Heart left ventricle (tissue), 16 donors: Measurements from ENCODE around the gene MGAT4A. TPM values are rescaled to one million over a fixed set of nuclear protein-coding genes. Genes with fewer than 3 reads are reported as not detected.

Experiments used
- ATAC-seq, 4 donors: fragments of 200-7000 bp; cut with Tn5 transposase; one replicate each; pipeline ENCODE4 v1.9.1; 2020 to 2022; ENCODE audit warnings: moderate library complexity in 4 of 4, mild to moderate bottlenecking in 3 of 4, moderate number of reproducible peaks in 1 of 4
- DNase-seq, 5 donors: peaks; one replicate each; pipeline ENCODE4 v3.0.0-alpha.2; 2020
- H3K27ac ChIP-seq, 12 donors: fragments of 200-600 bp; sonication (generic) in 4 of 12; one replicate each; pipeline versions ENCODE4 v1.5.0 to v1.8.0; 2016 to 2022; ENCODE audit warnings: mild to moderate bottlenecking in 2 of 12
- H3K27me3 ChIP-seq, 9 donors: fragments of 200-600 bp; sonication (generic) in 2 of 9; one replicate each; pipeline versions ENCODE4 v1.5.1 to v1.8.0; 2016 to 2022; ENCODE audit warnings: mild to moderate bottlenecking in 3 of 9
- H3K36me3 ChIP-seq, 9 donors: fragments of 200-600 bp; sonication (generic) in 2 of 9; one replicate each; pipeline versions ENCODE4 v1.5.0 to v1.8.0; 2018 to 2022; ENCODE audit warnings: mild to moderate bottlenecking in 2 of 9
- H3K4me1 ChIP-seq, 12 donors: fragments of 200-600 bp; sonication (generic) in 4 of 12; one replicate each; pipeline versions ENCODE4 v1.5.0 to v1.8.0; 2016 to 2022; ENCODE audit warnings: mild to moderate bottlenecking in 3 of 12
- H3K4me3 ChIP-seq, 12 donors: fragments of 200-600 bp; sonication (generic) in 4 of 12; one replicate each; pipeline versions ENCODE4 v1.5.0 to v1.8.0; 2017 to 2022; ENCODE audit warnings: mild to moderate bottlenecking in 9 of 12, moderate library complexity in 4 of 12
- H3K9me3 ChIP-seq, 12 donors: fragments of 200-600 bp; sonication (generic) in 4 of 12; one replicate each; pipeline versions ENCODE4 v1.5.0 to v1.8.0; 2016 to 2022; ENCODE audit warnings: mild to moderate bottlenecking in 1 of 12
- POLR2A ChIP-seq, 2 donors: fragments of 450-650 bp; IDR thresholded peaks; one replicate each; pipeline ENCODE4 v1.6.1; 2017; ENCODE audit warnings: antibody characterized with exemption in 2 of 2, mild to moderate bottlenecking in 2 of 2, moderate library complexity in 2 of 2
- WGBS, 4 donors: extraction: QIAGEN DNeasy Blood & Tissue Kit in 2 of 4; methylation state at CpG; one replicate each; pipeline versions ENCODE4 v1.1.5 to v1.1.7; 2013 to 2018; 5-methylcytosine and 5-hydroxymethylcytosine counted together
- intact Hi-C, 10 donors: fragments of 100-400 bp; cut with DNase I; formaldehyde crosslinking; loops; one replicate each; pipeline versions ENCODE4 v1.11.1 to v1.14.2; 2022
- polyA plus RNA-seq, 2 donors: library from polyadenylated mRNA; stranded (reverse); fragments of 200-250 nt; gene quantifications; one replicate each; pipeline ENCODE4 v1.2.3, GENCODE V29; 2013
- total RNA-seq, 9 donors: library from RNA; depleted of rRNA in 2 of 9; stranded (reverse); fragments of >200 nt in 2 of 9; fragmentation: NEBNext Ultra II Directional in 3 of 9; extraction: Animal tissue kit (Norgen Biotek cat#: 25700) in 3 of 9; gene quantifications; one replicate each; pipeline versions ENCODE4 v1.1.0 to v1.2.4, GENCODE V29; 2016 to 2023
- TF ChIP-seq, protein P1 (sequence below), 12 donors: fragments of 200-600 bp; sonication (generic) in 4 of 12; IDR thresholded peaks; one replicate each; pipeline versions ENCODE4 v1.5.0 to v1.8.0; 2018 to 2022; ENCODE audit warnings: antibody characterized with exemption in 12 of 12, mild to moderate bottlenecking in 5 of 12
- donor health status: ischemic (EF 13 %, LVEDD 7.1; RV severe dilation, severe dysfunction).
- donor health status: healthy with polysubstance abuse.
- donor health status: DM: no; HTN: yes; CAD: no.
- donor health status: DM: no; HTN: no; CAD: no.
- donor health status: ischemic (EF 25% LVEDD 6.9; RV normal size, moderate dysfunction).
- donor health status: ischemic (EF 25% LVEDD 5.7; RV mildly dilated, moderate dysfunction).
- donor health status: healthy.
- donor health status: DM: yes; HTN: yes; CAD: no.
- donor health status: ischemic (EF 35%, LVEDD 5.7; RV mildly dilated, moderate dysfunction).
- donor health status: nonischemic (EF 11% LVEDD 7.7; RV severe dilation, severe dysfunction).
- donor health status: DM: yes; HTN: yes; CAD: no.
- donor health status: PGD.
- donor health status: ischemic (EF 29% LVEDD 5.4; RV normal size, mild dysfunction).
- donor health status: nonischemic (EF 23%, LVEDD 6.1; RV moderate dilation, normal function).

Gene MGAT4A
- total and polyA plus RNA-seq, 11 donors = 4.2 to 45.0 (median 17.7) TPM

DNA sequence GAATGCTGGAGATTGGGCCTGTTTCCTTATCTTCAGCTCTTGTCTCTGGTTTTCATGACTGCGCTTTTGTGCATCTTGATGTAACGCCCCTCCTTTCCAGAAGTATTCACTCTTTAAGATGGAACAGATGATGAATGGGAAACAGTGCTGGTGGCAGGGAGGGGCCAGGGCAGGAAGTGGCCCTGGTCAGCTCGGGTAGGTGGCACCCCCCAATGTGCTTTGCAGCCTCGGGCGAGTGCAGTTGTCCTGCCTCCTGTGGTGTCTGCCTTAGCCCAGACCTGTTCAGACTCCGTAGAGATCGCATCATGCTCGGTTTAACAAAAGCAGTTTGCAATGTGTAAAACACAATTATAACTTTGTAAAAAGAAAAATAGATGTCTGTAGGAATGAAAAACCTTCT lies 17.0 kb upstream of the MGAT4A start:
- DNase-seq (no peak), ATAC-seq (no peak)
- Histone ChIP-seq H3K4me3 (no peak overlapping the region), H3K36me3 (no peaks in the 10 kb centered on the region), H3K9me3 (no peaks in the 10 kb centered on the region), H3K27me3 (no peaks in the 10 kb centered on the region), H3K27ac (peak overlapping the region in 1 of 12 donors; percentile 87), H3K4me1 (peaks cover 0 to 42% (median 6%) of the 10 kb centered on the region in 12 donors)
- TF ChIP-seq, protein P1, sequence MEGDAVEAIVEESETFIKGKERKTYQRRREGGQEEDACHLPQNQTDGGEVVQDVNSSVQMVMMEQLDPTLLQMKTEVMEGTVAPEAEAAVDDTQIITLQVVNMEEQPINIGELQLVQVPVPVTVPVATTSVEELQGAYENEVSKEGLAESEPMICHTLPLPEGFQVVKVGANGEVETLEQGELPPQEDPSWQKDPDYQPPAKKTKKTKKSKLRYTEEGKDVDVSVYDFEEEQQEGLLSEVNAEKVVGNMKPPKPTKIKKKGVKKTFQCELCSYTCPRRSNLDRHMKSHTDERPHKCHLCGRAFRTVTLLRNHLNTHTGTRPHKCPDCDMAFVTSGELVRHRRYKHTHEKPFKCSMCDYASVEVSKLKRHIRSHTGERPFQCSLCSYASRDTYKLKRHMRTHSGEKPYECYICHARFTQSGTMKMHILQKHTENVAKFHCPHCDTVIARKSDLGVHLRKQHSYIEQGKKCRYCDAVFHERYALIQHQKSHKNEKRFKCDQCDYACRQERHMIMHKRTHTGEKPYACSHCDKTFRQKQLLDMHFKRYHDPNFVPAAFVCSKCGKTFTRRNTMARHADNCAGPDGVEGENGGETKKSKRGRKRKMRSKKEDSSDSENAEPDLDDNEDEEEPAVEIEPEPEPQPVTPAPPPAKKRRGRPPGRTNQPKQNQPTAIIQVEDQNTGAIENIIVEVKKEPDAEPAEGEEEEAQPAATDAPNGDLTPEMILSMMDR (IDR thresholded peaks at IDR 0.05) = no peak
- whole genome bisulfite sequencing, 4 donors = 65 to 76% (median 71%) methylated on average over 8 of the region's 8 CpGs
- intact Hi-C loops = no loop called here

GRCh38 chr2:98746426-98746825 lies 15.5 kb upstream of the MGAT4A start:
- H3K4me3 ChIP-seq = no peak overlapping the region
- no peak for ATAC-seq
- intact Hi-C loops = no loop called here
- H3K27ac ChIP-seq = no peak overlapping the region
- TF ChIP-seq, protein P1 (IDR thresholded peaks at IDR 0.05) = no peak
- no peak for TF ChIP-seq POLR2A (IDR thresholded peaks at IDR 0.05)
- H3K4me1 ChIP-seq = peaks cover 0 to 42% (median 6%) of the 10 kb centered on the region in 12 donors
- H3K27me3 ChIP-seq = no peaks in the 10 kb centered on the region
- H3K36me3 ChIP-seq = no peaks in the 10 kb centered on the region
- no peaks in the 10 kb centered on the region for H3K9me3 ChIP-seq
- no peak for DNase-seq

GRCh38 chr2:98744595-98744994 lies 13.7 kb upstream of the MGAT4A start:
- 68 to 89% (median 77%) methylated on average over 5 of the region's 5 CpGs for WGBS, 4 donors
- Histone ChIP-seq H3K27ac (no peak overlapping the region), H3K4me3 (no peak overlapping the region), H3K4me1 (peaks cover 0 to 41% (median 6%) of the 10 kb centered on the region in 12 donors), H3K36me3 (no peaks in the 10 kb centered on the region), H3K9me3 (no peaks in the 10 kb centered on the region), H3K27me3 (no peaks in the 10 kb centered on the region)
- ATAC-seq (no peak), DNase-seq (peak in 1 of 5 donors; percentile 39)
- intact Hi-C loops = no loop called here
- TF ChIP-seq, protein P1 (IDR thresholded peaks at IDR 0.05) = no peak
- TF ChIP-seq POLR2A (IDR thresholded peaks at IDR 0.05) = no peak

DNA sequence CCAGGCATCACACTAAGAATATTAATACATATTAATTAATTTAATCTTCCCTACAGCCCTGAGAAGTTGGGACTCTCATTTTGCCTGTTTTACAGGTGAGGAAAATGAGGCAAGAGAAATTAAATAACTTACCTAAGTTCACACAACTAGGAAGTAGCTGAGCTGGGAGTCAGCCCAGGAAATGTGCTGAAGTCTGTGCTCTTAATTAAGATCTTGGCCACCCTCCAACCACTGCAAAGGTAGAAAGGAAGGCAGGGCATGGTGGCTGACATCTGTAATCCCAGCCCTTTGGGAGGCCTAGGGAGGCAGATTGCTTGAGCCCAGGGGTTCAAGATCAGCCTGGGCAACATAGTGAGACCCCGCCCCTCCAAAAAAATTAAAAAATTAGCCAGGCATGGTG lies 12.9 kb upstream of the MGAT4A start:
- no peaks in the 10 kb centered on the region for H3K27me3 ChIP-seq
- H3K9me3 ChIP-seq = no peaks in the 10 kb centered on the region
- peak in 1 of 5 donors; percentile 27 for DNase-seq
- WGBS, 4 donors = 84 to 92% (median 89%) methylated on average over 1 of the region's 1 CpG
- no peak overlapping the region for H3K27ac ChIP-seq
- no peak overlapping the region for H3K4me3 ChIP-seq
- ATAC-seq = peak in 3 of 4 donors; percentile 53 to 72 (median 62)
- peaks cover 0 to 36% (median 6%) of the 10 kb centered on the region in 12 donors for H3K4me1 ChIP-seq
- TF ChIP-seq POLR2A (IDR thresholded peaks at IDR 0.05) = no peak
- TF ChIP-seq, protein P1 (IDR thresholded peaks at IDR 0.05) = no peak
- no peaks in the 10 kb centered on the region for H3K36me3 ChIP-seq
- intact Hi-C loops = no loop called here
